Fibroblast of mammary gland (primary cell): Measurements from ENCODE around the gene PTPRN.
"Not testable (repeated sequence)": the region's sequence is repeated elsewhere in the genome, so short reads cannot be mapped to it uniquely, and the experiment has no call there.

ENCODE experiments used
- DNase-seq: peaks from one replicate; pipeline ENCODE4 v3.0.0-alpha.2; 2010; ENCODE audit warnings: low read depth
- H3K4me3 ChIP-seq: 2 replicates; pipeline ENCODE4 v1.5.1; 2011; ENCODE audit warnings: low read depth, mild to moderate bottlenecking, low read length, moderate library complexity; ENCODE audit not compliant: control insufficient read depth
- TF ChIP-seq, protein P1 (sequence below): conservative IDR thresholded peaks from 2 replicates; pipeline ENCODE4 v1.5.1; 2011; ENCODE audit warnings: low read depth, low read length, inconsistent platforms; ENCODE audit not compliant: control insufficient read depth, insufficient read depth

Gene PTPRN

DNA sequence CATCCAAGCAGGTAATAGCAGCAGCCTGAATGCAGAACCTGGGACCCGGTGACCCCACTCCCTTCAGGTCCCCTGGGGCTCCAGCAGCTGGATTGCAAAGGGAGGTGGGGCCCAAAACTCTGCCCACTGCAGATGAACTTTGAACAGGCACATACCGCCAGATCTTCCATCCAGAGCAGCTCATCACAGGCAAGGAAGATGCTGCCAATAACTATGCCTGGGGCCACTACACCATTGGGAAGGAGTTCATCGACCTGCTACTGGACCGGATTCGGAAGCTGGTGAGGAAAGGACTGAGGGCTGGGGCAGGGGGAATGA is 39.2 kb downstream of the PTPRN start:
- no peak overlapping the region for H3K4me3 ChIP-seq

DNA sequence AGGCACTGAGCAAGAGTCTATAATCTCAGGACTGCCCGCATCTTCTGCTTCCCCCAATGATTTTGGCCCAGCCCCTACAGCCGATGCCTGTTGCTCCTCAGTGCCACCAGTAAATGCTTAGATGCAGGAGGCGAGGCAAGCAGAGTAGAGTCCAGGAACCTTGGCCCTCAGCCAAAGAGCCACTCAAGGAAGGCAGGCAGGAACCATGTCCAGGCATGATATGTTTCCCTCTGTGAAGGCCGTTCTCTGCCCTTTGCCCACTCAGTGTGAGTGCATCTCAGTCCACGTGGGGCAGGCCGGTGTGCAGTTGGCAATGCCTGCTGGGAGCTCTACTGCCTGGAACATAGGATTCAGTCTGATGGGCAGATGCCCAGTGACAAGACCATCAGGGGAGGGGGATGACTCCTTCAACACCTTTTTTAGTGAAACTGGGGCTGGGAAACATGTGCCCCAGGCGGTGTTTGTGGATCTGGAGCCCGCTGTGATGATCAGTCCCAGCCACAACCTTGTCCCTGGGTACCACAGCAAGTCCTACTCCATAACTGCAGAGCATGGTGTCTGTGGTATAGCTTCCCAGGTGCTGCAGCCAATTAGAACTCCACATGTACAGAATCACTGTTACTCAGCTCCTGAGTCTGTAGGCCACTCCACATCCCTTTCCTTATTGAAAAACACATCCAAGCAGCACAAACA is 39.7 kb downstream of the PTPRN start:
- TF ChIP-seq, protein P1, sequence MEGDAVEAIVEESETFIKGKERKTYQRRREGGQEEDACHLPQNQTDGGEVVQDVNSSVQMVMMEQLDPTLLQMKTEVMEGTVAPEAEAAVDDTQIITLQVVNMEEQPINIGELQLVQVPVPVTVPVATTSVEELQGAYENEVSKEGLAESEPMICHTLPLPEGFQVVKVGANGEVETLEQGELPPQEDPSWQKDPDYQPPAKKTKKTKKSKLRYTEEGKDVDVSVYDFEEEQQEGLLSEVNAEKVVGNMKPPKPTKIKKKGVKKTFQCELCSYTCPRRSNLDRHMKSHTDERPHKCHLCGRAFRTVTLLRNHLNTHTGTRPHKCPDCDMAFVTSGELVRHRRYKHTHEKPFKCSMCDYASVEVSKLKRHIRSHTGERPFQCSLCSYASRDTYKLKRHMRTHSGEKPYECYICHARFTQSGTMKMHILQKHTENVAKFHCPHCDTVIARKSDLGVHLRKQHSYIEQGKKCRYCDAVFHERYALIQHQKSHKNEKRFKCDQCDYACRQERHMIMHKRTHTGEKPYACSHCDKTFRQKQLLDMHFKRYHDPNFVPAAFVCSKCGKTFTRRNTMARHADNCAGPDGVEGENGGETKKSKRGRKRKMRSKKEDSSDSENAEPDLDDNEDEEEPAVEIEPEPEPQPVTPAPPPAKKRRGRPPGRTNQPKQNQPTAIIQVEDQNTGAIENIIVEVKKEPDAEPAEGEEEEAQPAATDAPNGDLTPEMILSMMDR, result no peak
- H3K4me3 ChIP-seq, result no peak overlapping the region
- DNase-seq, result no peak

More for the DNA sequence above, 39.2 kb downstream of the PTPRN start:
- no peak for DNase-seq
- TF ChIP-seq, protein P1, result no peak

DNA sequence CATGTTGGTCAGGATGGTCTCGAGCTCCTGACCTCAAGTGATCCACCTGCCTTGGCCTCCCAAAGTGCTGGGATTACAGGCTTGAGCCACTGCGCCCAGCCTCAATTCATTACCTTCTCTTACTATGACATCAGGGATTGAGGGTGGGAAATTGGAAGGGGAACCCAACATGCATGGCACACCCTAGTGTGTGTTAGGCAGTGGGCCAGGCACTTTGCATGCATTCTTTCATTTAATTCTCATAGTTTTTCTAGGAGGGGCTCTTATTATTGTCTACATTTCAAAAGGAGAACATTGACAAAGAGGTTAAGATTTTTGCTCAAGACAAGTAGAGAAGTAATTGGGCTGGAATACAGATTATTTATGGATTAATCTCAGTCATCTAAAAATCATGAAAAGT is 40.9 kb downstream of the PTPRN start:
- TF ChIP-seq, protein P1, result no peak
- no peak overlapping the region for H3K4me3 ChIP-seq
- no peak for DNase-seq

DNA sequence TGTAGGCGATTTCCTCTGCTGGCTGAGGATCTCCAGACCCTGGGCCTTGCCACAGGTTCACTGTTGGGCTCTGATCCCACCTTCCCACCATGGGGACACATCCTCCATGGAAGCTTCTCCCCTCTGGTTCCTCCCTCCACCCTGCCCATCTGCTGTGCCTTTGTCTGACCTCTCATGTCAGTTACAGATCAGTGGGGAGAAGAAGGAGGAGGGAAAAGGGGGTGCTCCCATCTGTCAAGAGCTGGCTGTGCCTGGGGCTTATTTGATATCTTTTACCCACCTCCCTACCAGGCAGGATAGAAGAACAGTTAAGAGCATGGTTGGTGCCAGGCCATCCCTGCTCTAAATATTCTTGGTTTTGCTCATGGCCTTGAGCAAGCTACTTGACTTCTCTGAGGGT is 42.3 kb downstream of the PTPRN start:
- no peak overlapping the region for H3K4me3 ChIP-seq
- no peak for DNase-seq
- TF ChIP-seq, protein P1, result no peak

DNA sequence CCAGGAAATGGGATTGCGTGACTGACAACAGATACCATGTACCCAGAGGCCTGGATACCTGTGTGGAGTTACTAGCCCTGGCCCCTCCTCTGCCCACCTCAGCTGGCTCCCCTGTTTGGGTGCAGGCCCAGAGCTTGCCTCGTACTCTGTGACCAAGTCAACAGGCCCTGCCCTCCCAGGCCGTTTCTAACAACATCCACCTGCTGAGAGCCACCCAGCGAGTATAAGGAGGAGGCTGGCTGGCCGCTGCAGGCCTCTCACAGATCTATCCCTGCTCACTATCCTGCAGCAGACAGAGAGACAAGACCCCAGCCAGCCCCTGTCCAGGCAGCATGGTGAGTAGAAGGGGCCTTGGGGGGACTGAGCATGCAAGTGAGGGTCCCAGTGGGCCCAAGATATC is 43.0 kb downstream of the PTPRN start:
- no peak for DNase-seq
- TF ChIP-seq, protein P1, result no peak
- H3K4me3 ChIP-seq, result no peak overlapping the region

DNA sequence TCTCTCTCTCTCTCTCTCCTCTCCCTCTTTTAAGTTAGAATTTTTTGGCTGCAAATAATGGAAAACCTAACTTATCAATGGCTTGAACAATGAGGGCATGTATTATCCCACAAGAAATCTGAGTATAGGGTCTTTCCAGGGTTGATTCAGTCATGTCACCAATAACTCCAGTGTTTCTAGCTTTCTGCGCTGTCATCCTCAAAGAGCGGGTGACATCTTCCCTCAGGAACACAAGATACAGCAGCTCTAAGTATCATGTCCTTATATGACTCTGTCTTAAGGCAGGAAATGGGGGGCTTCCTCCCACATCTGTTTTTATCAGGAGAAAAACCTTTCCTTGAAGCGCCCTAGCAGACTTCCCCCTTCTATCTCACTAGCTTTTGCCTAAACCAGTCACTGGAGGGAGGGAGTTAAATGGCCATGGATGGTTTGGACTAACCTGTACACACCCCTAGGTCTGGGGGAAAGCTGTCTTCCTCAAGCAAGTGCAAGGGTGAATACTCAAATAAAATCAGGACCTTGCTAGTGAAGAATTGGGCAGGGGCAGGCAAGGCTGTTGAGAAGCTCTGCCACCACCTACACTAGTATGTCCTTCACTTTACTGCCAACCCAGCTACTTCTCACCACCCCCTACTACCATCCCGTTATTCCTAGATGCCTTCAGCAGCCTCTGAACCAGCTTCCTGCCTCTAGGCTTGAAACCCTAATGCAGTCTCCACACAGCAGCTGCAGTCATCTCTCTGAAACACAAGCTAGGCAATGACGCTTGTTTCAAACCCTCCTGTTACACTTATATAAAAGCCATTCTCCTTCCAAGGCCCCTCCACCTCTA is 48.0 kb downstream of the PTPRN start:
- no peak overlapping the region for H3K4me3 ChIP-seq
- no peak for DNase-seq
- TF ChIP-seq, protein P1, result no peak

DNA sequence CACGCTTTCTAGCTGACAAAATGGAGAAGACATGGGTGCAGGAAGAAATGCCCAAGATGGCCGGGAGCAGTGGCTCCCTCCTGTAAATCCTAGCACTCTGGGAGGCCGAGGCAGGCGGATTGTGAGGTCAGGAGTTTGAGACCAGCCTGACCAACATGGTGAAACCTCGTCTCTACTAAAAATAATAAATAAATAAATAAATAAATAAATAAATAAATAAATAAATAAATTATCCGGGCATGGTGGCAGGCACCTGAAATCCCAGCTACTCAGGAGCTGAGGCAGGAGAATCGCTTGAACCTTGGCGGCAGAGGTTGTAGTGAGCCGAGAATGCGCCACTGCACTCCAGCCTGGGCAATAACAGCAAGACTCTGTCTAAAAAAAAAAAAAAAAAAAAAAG is 50.3 kb downstream of the PTPRN start:
- DNase-seq, H3K4me3 ChIP-seq: not testable (repeated sequence)
